Loucy (cell line): ENCODE results near the gene PSME4.

Experiments
- CTCF ChIP-seq: fragments of 200-600 bp; sonication (generic); conservative IDR thresholded peaks from 2 replicates; pipeline ENCODE4 v1.5.1; 2014; ENCODE audit warnings: mild to moderate bottlenecking, antibody characterized with exemption, low read length
- EZH2phosphoT487 ChIP-seq: fragments of 200-600 bp; IDR thresholded peaks from 2 replicates; pipeline ENCODE4 v1.6.1; 2018; ENCODE audit warnings: antibody characterized with exemption, mild to moderate bottlenecking, moderate library complexity, borderline replicate concordance

- TF ChIP-seq CTCF (no peak), EZH2phosphoT487 (no peak)
Observed at GRCh38 chr2:53819634-53820033, 151.2 kb downstream of the PSME4 start.
